Measurements from ENCODE around the gene RETNLB. TPM values are rescaled to one million over a fixed set of nuclear protein-coding genes. Genes with fewer than 3 reads are reported as not detected.

The RETNLB gene
- total and polyA plus RNA-seq, 2 of the 4 experiments (the other 2 are of a cell fraction), result not detected

Small RNA genes lying within 50 kb of the gene (microRNA-seq; reads per million reads assigned to microRNA genes)
- not detected for gene AC092185.1 (ENCODE audit: insufficient read depth, insufficient read length)

Small RNA genes lying within 50 kb of the gene (small RNA-seq; reads per million reads assigned to genes)
- gene AC092185.1, result 0 reads per million in 5 experiments

Other genes starting within 250 kb of the RETNLB start
- gene MYH15, start 246.8 kb downstream of the RETNLB start, total RNA-seq (2012; rRNA removed), result 0.28 and 0.36 TPM in 2 replicates
- gene MYH15, start 246.8 kb downstream of the RETNLB start, polyA plus RNA-seq (2012; rRNA removed), result 0.09 and 0.10 TPM in 2 replicates
- 27.8 and 31.7 TPM in 2 replicates for gene CIP2A, start 168.0 kb downstream of the RETNLB start, total RNA-seq (2012; rRNA removed)
- 8.5 and 11.9 TPM in 2 replicates for gene CIP2A, start 168.0 kb downstream of the RETNLB start, polyA plus RNA-seq (2012; rRNA removed)
- gene DZIP3, start 167.7 kb downstream of the RETNLB start, total RNA-seq (2012; rRNA removed), result 9.9 and 11.7 TPM in 2 replicates
- 5.9 and 7.0 TPM in 2 replicates for gene DZIP3, start 167.7 kb downstream of the RETNLB start, polyA plus RNA-seq (2012; rRNA removed)
- not detected in 2 replicates for gene TRAT1, start 65.4 kb upstream of the RETNLB start, total RNA-seq (2012; rRNA removed)
- not detected in 2 replicates for gene TRAT1, start 65.4 kb upstream of the RETNLB start, polyA plus RNA-seq (2012; rRNA removed)
- not detected in 2 replicates for gene GUCA1C, start 196.5 kb upstream of the RETNLB start, total RNA-seq (2012; rRNA removed)
- not detected in 2 replicates for gene GUCA1C, start 196.5 kb upstream of the RETNLB start, polyA plus RNA-seq (2012; rRNA removed)